ENCODE measurements around the gene MCCC2. TPM values are rescaled to one million over a fixed set of nuclear protein-coding genes. Genes with fewer than 3 reads are reported as not detected.
"Not testable (repeated sequence)": the region's sequence is repeated elsewhere in the genome, so short reads cannot be mapped to it uniquely, and the experiment has no call there.

Gene MCCC2
- total and polyA plus RNA-seq, 2 of the 8 experiments (the other 6 are each of a cell fraction or from before 2014, with no cell fraction given), result 71.7 to 86.6 TPM

DNA sequence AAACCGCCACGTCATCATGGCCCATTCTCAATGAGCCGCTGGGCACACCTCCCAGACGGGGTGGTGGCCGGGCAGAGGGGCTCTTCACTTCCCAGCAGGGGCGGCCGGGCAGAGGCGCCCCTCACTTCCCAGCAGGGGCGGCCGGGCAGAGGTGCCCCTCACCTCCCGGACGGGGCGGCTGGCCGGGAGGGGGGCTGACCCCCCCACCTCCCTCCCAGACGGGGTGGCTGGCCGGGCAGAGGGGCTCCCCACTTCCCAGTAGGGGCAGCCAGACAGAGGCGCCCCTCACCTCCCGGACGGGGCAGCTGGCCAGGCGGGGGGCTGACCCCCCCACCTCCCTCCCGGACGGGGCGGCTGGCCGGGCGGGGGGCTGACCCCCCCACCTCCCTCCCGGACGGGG is 35.6 kb upstream of the MCCC2 start:
- POLR2A ChIA-PET (ENCODE audit: partially characterized antibody); H2BK20ac ChIP-seq (ENCODE audit: low read length): not testable (repeated sequence)

DNA sequence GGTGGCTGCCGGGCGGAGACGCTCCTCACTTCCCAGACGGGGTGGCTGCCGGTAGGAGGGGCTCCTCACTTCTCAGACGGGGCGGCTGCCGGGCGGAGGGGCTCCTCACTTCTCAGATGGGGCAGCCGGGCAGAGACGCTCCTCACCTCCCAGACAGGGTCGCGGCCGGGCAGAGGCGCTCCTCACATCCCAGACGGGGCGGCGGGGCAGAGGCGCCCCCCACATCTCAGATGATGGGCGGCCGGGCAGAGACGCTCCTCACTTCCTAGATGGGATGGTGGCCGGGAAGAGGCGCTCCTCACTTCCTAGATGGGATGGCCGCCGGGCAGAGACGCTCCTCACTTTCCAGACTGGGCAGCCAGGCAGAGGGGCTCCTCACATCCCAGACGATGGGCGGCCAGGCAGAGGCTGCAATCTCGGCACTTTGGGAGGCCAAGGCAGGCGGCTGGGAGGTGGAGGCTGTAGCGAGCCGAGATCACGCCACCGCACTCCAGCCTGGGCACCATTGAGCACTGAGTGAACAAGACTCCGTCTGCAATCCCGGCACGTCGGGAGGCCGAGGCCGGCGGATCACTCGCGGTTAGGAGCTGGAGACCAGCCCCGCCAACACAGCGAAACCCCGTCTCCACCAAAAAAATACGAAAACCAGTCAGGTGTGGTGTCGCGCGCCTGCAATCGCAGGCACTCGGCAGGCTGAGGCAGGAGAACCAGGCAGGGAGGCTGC is 35.0 kb upstream of the MCCC2 start:
- CTCF ChIA-PET (ENCODE audit: partially characterized antibody); FAIRE-seq; H3K14ac ChIP-seq (ENCODE audit: insufficient read length); H3K4ac ChIP-seq (replicated peaks; ENCODE audit: insufficient read length, low read depth, low read length); H3K27ac ChIP-seq (ENCODE audit: low read depth, low read length); H2BK12ac ChIP-seq (ENCODE audit: low read depth, low read length); H3K18ac ChIP-seq (ENCODE audit: extremely low read depth, low read length); H2AFZ ChIP-seq (ENCODE audit: low read length); H3K23ac ChIP-seq (ENCODE audit: insufficient read length); H2AK5ac ChIP-seq (ENCODE audit: low read depth, low read length); POLR2A ChIA-PET (ENCODE audit: partially characterized antibody); H4K5ac ChIP-seq (ENCODE audit: insufficient read length, low read depth, low read length); H3K4me2 ChIP-seq (ENCODE audit: insufficient read depth in 1 of 2, low read depth in 2 of 2, low read length in 2 of 2); H3K79me2 ChIP-seq (ENCODE audit: control insufficient read depth in 1 of 2, insufficient read depth in 2 of 2, low read length in 2 of 2); H4K91ac ChIP-seq (replicated peaks; ENCODE audit: insufficient read length, low read length); H3K4me3 ChIP-seq (ENCODE audit: extremely low read depth in 1 of 4, insufficient read depth in 2 of 4, low read depth in 3 of 4, low read length in 4 of 4); H3K79me1 ChIP-seq (ENCODE audit: low read depth, low read length); H2BK20ac ChIP-seq (ENCODE audit: low read length); H3K23me2 ChIP-seq (ENCODE audit: low read depth, low read length); H4K8ac ChIP-seq (ENCODE audit: extremely low read depth, insufficient read depth, low read length); H3K27me3 ChIP-seq (replicated peaks in 1 of 4; ENCODE audit: control insufficient read depth in 3 of 4, extremely low read depth in 1 of 4, insufficient read depth in 3 of 4, low read length in 3 of 4); H2BK5ac ChIP-seq (ENCODE audit: low read depth, low read length); H3K56ac ChIP-seq (replicated peaks; ENCODE audit: insufficient read length, low read depth, low read length); H2BK15ac ChIP-seq (ENCODE audit: low read length); H4K20me1 ChIP-seq (replicated peaks in 1 of 2; ENCODE audit: control insufficient read depth in 1 of 2, insufficient read depth in 2 of 2, low read length in 2 of 2); DNase-seq (ENCODE audit: low read depth in 1 of 2, low spot score in 2 of 2); H3K9me3 ChIP-seq (ENCODE audit: insufficient read depth in 2 of 2, low read depth in 1 of 2, low read length in 1 of 2); H3K9ac ChIP-seq (replicated peaks in 1 of 4; ENCODE audit: extremely low read depth in 1 of 4, low read depth in 3 of 4, low read length in 3 of 4); H3K4me1 ChIP-seq (replicated peaks in 1 of 4; ENCODE audit: control insufficient read depth in 3 of 4, insufficient read depth in 4 of 4, low read length in 3 of 4); H2BK120ac ChIP-seq (replicated peaks; ENCODE audit: low read depth, low read length): not testable (repeated sequence)
- peaks cover 9 to 63% (median 38%) of the 10 kb centered on the region in 4 experiments for H3K36me3 ChIP-seq (ENCODE audit: control insufficient read depth in 2 of 4, insufficient read depth in 4 of 4, low read length in 3 of 4)
- WGBS, 2 experiments (ENCODE audit: extremely low coverage in 1 of 2, insufficient coverage in 1 of 2, insufficient read length in 1 of 2, insufficient replicate concordance in 2 of 2, low coverage in 1 of 2, low lambda C conversion rate in 2 of 2, missing lambda C conversion rate in 1 of 2), result 92% methylated on average over 21 of the region's 53 CpGs; no CpG with 5 or more reads in 1 of the 2 experiments

More for the DNA sequence above, 35.6 kb upstream of the MCCC2 start:
- H3K4me1 ChIP-seq (replicated peaks in 1 of 4; ENCODE audit: control insufficient read depth in 3 of 4, insufficient read depth in 4 of 4, low read length in 3 of 4); H3K9me3 ChIP-seq (ENCODE audit: insufficient read depth in 2 of 2, low read depth in 1 of 2, low read length in 1 of 2); H3K4me2 ChIP-seq (ENCODE audit: insufficient read depth in 1 of 2, low read depth in 2 of 2, low read length in 2 of 2); H3K23ac ChIP-seq (ENCODE audit: insufficient read length); H2BK5ac ChIP-seq (ENCODE audit: low read depth, low read length); H3K23me2 ChIP-seq (ENCODE audit: low read depth, low read length); H3K9ac ChIP-seq (replicated peaks in 1 of 4; ENCODE audit: extremely low read depth in 1 of 4, low read depth in 3 of 4, low read length in 3 of 4); H2AFZ ChIP-seq (ENCODE audit: low read length); H3K18ac ChIP-seq (ENCODE audit: extremely low read depth, low read length); H3K27ac ChIP-seq (ENCODE audit: low read depth, low read length); H2BK120ac ChIP-seq (replicated peaks; ENCODE audit: low read depth, low read length); H4K5ac ChIP-seq (ENCODE audit: insufficient read length, low read depth, low read length); H3K27me3 ChIP-seq (replicated peaks in 1 of 4; ENCODE audit: control insufficient read depth in 3 of 4, extremely low read depth in 1 of 4, insufficient read depth in 3 of 4, low read length in 3 of 4); H4K91ac ChIP-seq (replicated peaks; ENCODE audit: insufficient read length, low read length); H3K79me2 ChIP-seq (ENCODE audit: control insufficient read depth in 1 of 2, insufficient read depth in 2 of 2, low read length in 2 of 2); H2AK5ac ChIP-seq (ENCODE audit: low read depth, low read length); H3K4ac ChIP-seq (replicated peaks; ENCODE audit: insufficient read length, low read depth, low read length); H2BK12ac ChIP-seq (ENCODE audit: low read depth, low read length); H3K79me1 ChIP-seq (ENCODE audit: low read depth, low read length); H3K56ac ChIP-seq (replicated peaks; ENCODE audit: insufficient read length, low read depth, low read length); DNase-seq (ENCODE audit: low read depth in 1 of 2, low spot score in 2 of 2); H2BK15ac ChIP-seq (ENCODE audit: low read length); FAIRE-seq; H3K14ac ChIP-seq (ENCODE audit: insufficient read length); CTCF ChIA-PET (ENCODE audit: partially characterized antibody); H4K20me1 ChIP-seq (replicated peaks in 1 of 2; ENCODE audit: control insufficient read depth in 1 of 2, insufficient read depth in 2 of 2, low read length in 2 of 2); H3K4me3 ChIP-seq (ENCODE audit: extremely low read depth in 1 of 4, insufficient read depth in 2 of 4, low read depth in 3 of 4, low read length in 4 of 4); H4K8ac ChIP-seq (ENCODE audit: extremely low read depth, insufficient read depth, low read length): not testable (repeated sequence)
- peaks cover 6 to 63% (median 37%) of the 10 kb centered on the region in 4 experiments; a peak in 7 of 8 replicates for H3K36me3 ChIP-seq (ENCODE audit: control insufficient read depth in 2 of 4, insufficient read depth in 4 of 4, low read length in 3 of 4)
- WGBS, 2 experiments (ENCODE audit: extremely low coverage in 1 of 2, insufficient coverage in 1 of 2, insufficient read length in 1 of 2, insufficient replicate concordance in 2 of 2, low coverage in 1 of 2, low lambda C conversion rate in 2 of 2, missing lambda C conversion rate in 1 of 2), result 86% methylated on average over 7 of the region's 27 CpGs; no CpG with 5 or more reads in 1 of the 2 experiments

Measured in H1 (cell line).